ENCODE data around the gene MED17. TPM values are rescaled to one million over a fixed set of nuclear protein-coding genes. Genes with fewer than 3 reads are reported as not detected.

Gene MED17
- total RNA-seq, 2 experiments from 2014 or later = 23.0 to 33.3 TPM

GRCh38 chr11:93753241-93753640 lies 30.8 kb upstream of the MED17 start:
- Histone ChIP-seq H3K4me3 (ENCODE audit: low read depth, low read length, poor library complexity, severe bottlenecking) (no peak overlapping the region), H3K27ac (ENCODE audit: low read depth, low read length, poor library complexity, severe bottlenecking) (no peak overlapping the region), H3K79me2 (ENCODE audit: insufficient read depth, low read depth, low read length) (no peaks in the 10 kb centered on the region), H2AFZ (ENCODE audit: low read length) (no peak overlapping the region), H4K20me1 (ENCODE audit: insufficient read depth, low read length) (no peaks in the 10 kb centered on the region), H3K4me2 (ENCODE audit: low read length) (no peak overlapping the region), H3K9me3 (ENCODE audit: low read length) (no peaks in the 10 kb centered on the region), H3K36me3 (ENCODE audit: insufficient read depth, low read length) (peaks cover 45% of the 10 kb centered on the region), H3K9me2 (ENCODE audit: insufficient read depth, low read length) (no peaks in the 10 kb centered on the region), H3K4me1 (ENCODE audit: insufficient read depth, low read length, poor library complexity, severe bottlenecking) (no peaks in the 10 kb centered on the region)
- POLR2A ChIA-PET = no interaction called here
- CTCF ChIA-PET (ENCODE audit: unreplicated experiment) = no interaction called here
- BruUV-seq (replicated peaks) = no TSS peak
- no peak for TF ChIP-seq CTCF (conservative IDR thresholded peaks at IDR 0.05; ENCODE audit: low read length)
- no peak for TF ChIP-seq EZH2phosphoT487 (IDR thresholded peaks at IDR 0.05; ENCODE audit: borderline replicate concordance, low read depth, low read length)
- no peak for DNase-seq (ENCODE audit: low spot score)
- intact Hi-C loops (cut with micrococcal nuclease; ENCODE audit: unreplicated experiment) = no loop called here

DNA sequence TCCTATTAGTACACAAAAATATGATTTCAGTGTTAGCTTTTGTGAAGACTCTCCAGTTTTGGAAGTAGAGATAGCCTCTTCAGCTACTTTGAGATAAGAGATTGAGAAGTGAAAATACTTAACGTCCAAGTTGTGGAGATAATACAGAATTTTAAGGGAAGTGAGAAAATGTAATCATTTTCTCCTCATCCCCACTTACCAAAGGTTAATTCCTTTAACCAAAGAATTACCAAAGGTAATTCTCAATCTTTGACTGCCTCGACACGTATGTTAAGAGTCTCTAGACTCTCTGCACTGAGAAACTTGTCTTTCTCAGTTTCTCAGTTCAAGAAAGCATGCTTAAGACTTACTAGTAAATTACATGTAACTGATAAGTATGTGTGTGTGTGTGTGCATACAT lies 27.3 kb upstream of the MED17 start:
- BruUV-seq (replicated peaks) = no TSS peak
- CTCF ChIA-PET (ENCODE audit: unreplicated experiment) = no interaction called here

More for the DNA sequence above, 27.3 kb upstream of the MED17 start:
- H3K36me3 ChIP-seq (ENCODE audit: insufficient read depth, low read length) = peaks cover 65% of the 10 kb centered on the region
- POLR2A ChIA-PET = interaction anchor here (0.7 to 1.3 kb wide), 3 partner anchors 15 to 1333 kb away, joined by 3 to 6 read pairs (median 4); partner anchors contain the start of genes C11orf54 and TAF1D
- intact Hi-C loops (cut with micrococcal nuclease; ENCODE audit: unreplicated experiment) = no loop called here
- no peaks in the 10 kb centered on the region for H3K9me2 ChIP-seq (ENCODE audit: insufficient read depth, low read length)
- H4K20me1 ChIP-seq (ENCODE audit: insufficient read depth, low read length) = no peaks in the 10 kb centered on the region
- no peak overlapping the region for H3K27ac ChIP-seq (ENCODE audit: low read depth, low read length, poor library complexity, severe bottlenecking)
- no peak overlapping the region for H2AFZ ChIP-seq (ENCODE audit: low read length)
- no peak overlapping the region for H3K4me3 ChIP-seq (ENCODE audit: low read depth, low read length, poor library complexity, severe bottlenecking)
- no peaks in the 10 kb centered on the region for H3K79me2 ChIP-seq (ENCODE audit: insufficient read depth, low read depth, low read length)
- H3K4me1 ChIP-seq (ENCODE audit: insufficient read depth, low read length, poor library complexity, severe bottlenecking) = no peaks in the 10 kb centered on the region
- H3K4me2 ChIP-seq (ENCODE audit: low read length) = no peak overlapping the region
- DNase-seq (ENCODE audit: low spot score) = no peak
- TF ChIP-seq CTCF (conservative IDR thresholded peaks at IDR 0.05; ENCODE audit: low read length) (no peak), EZH2phosphoT487 (IDR thresholded peaks at IDR 0.05; ENCODE audit: borderline replicate concordance, low read depth, low read length) (no peak)
- H3K9me3 ChIP-seq (ENCODE audit: low read length) = no peaks in the 10 kb centered on the region
